HG02870 (cell line): ENCODE results near the gene PAX4.
A peak's percentile ranks its signal among the peaks of the same experiment; 100 is the strongest.

Source experiments
- ATAC-seq: cut with Tn5 transposase; IDR thresholded peaks from one replicate; pipeline ENCODE4 v1.9.1; 2021; ENCODE audit warnings: mild to moderate bottlenecking, moderate library complexity; ENCODE audit not compliant: unreplicated experiment

The PAX4 gene, protein sequence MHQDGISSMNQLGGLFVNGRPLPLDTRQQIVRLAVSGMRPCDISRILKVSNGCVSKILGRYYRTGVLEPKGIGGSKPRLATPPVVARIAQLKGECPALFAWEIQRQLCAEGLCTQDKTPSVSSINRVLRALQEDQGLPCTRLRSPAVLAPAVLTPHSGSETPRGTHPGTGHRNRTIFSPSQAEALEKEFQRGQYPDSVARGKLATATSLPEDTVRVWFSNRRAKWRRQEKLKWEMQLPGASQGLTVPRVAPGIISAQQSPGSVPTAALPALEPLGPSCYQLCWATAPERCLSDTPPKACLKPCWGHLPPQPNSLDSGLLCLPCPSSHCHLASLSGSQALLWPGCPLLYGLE

GRCh38 chr7:127618042-127618441 lies at the start of gene PAX4:
TSS of gene PAX4 (minus strand) at chr7:127618142. CDS start at chr7:127615928, 2,214 bp downstream.
- no peak for ATAC-seq

DNA sequence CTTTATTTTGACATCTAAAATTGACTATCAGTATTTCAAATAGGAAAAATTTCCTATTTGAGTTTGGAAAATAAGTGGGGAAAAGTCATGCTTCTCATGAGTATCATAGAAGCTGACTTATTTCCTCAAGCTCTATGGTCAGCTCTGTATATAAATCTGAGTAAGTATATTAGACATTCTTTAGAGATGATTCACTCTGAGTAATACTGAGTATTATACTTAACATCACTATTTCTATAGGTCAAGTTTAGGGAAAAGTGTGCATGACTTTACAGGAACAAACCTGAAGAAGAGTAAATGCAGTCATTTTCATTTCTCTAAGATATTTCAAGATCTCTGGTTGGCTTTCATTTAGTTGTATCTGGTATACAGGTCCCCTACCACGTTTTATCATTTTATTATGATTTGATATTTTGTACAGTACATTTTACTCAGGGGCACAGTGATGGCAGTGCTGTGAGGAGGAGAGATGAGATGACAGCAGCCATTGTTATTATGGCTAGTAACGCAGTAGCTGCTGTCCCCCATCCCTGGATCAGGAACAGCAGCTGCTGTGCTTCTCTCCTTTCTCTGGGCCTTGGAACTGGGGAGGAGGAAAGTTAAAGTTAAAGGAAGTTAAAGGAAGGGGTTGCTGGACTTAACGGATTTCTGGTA lies 49.2 kb upstream of the PAX4 start:
- peak; percentile 81 for ATAC-seq

- no peak for ATAC-seq
Observed at GRCh38 chr7:127666602-127667001, 48.7 kb upstream of the PAX4 start.

- ATAC-seq = no peak
Observed at GRCh38 chr7:127665922-127666321, 48.0 kb upstream of the PAX4 start.

- no peak for ATAC-seq
Observed at GRCh38 chr7:127658970-127659630, 41.2 kb upstream of the PAX4 start.

- no peak for ATAC-seq
Observed at GRCh38 chr7:127657500-127657899, 39.6 kb upstream of the PAX4 start.

DNA sequence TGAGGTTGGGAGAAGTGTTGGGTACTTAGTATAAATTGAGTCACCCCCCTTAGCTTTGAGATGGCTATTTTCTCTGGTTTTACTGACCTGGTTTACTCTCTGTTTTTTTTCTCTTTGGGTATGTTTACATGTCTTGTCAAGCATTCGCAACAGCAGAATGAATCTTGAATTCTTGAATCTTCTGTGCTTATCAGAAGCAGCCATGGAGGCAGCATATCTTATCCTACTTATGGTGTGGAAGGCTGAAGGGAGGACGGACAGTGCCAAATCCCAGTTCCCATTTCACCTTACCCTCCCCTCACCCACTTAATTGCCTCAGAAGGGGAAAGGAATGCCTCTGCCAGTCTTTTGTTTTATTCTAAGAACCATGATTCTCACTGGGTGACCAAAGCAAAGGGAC lies 37.8 kb upstream of the PAX4 start:
- ATAC-seq = no peak

- ATAC-seq = no peak
Observed at GRCh38 chr7:127654404-127655394, 36.8 kb upstream of the PAX4 start.

- ATAC-seq = no peak
Observed at GRCh38 chr7:127653396-127653795, 35.5 kb upstream of the PAX4 start.

DNA sequence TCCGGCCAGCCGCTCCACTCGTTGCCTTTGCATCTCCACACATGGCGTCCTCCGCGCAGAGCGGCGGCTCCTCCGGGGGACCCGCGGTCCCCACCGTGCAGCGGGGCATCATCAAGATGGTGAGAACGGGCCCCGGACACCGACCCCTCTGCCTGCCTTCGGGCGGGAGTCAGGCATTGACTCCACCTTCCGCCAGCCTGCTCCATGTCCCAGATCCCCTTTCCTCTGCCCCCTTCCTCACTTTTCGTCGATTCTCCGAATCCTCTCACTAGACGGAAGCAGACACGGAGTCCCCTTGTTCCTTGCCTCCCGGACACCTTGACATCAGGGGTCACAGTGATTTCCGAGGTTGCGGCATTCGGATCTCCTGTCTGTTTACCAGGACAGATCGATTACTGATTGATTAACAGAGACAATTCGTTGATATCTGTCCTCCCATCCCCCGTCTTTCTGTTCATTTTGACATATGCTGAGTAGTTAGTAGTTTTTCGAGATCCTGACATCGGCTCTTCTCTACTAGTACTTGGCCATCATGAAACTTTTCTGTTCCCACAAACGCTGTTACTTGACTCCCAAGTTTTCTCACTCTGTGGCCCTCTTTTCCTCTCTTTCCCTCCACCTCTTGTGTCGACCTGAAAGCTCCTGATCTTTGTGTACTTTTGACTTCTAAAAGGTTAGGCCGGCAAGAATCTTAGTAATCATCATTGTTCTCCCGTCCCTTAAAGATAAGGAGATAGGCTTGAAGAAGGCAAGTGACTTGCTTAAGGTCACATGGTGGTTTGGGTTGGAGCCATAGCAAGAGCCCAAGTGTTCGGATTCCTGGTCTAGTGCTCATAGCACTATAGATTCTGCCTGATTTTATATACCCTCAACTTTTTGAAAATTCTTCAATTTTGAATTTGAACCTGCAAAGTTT lies 34.6 kb upstream of the PAX4 start:
- peak; percentile 9 for ATAC-seq

DNA sequence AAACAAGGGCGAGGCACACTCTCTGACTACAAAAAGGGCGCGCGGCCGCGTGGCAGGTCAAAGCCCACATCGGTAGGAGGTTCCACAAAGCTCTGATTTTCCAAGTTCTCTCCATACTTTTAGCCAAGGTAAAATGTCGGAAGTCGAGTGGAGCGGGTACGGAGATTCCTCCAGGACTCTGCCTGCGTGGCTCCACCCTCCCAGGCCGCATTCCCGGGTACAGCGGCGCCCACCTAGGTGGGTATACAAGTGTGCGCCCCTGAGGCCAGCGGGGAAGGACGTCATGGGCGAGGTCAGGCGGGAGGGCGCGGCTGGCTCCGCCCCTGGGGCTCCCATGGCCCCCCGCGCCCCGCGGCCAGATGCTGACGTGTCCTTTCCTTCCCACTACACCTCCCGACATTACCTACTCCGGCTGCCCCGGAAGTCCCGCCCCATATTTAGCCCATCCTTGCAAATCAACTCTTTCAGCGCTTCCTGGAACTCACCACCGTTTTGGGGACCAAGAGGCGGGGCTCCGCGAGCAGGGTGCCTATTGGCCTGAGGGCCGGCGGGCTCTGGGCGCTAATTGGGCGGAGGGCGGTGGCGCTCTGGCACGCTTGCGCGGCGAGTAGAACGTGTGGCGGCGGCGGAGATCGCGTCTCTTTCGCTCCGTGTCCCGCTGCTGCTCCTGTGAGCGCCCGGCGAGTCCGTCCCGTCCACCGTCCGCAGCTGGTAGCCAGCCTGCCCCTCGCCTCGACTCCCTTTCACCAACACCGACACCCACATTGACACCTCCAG lies 33.8 kb upstream of the PAX4 start, which contains the start of gene SND1:
SND1 (plus strand) TSS at position 639 of the 777 bp plus-strand sequence. CDS start 180 bp downstream, outside the sequence.
- ATAC-seq = peak; percentile 93

DNA sequence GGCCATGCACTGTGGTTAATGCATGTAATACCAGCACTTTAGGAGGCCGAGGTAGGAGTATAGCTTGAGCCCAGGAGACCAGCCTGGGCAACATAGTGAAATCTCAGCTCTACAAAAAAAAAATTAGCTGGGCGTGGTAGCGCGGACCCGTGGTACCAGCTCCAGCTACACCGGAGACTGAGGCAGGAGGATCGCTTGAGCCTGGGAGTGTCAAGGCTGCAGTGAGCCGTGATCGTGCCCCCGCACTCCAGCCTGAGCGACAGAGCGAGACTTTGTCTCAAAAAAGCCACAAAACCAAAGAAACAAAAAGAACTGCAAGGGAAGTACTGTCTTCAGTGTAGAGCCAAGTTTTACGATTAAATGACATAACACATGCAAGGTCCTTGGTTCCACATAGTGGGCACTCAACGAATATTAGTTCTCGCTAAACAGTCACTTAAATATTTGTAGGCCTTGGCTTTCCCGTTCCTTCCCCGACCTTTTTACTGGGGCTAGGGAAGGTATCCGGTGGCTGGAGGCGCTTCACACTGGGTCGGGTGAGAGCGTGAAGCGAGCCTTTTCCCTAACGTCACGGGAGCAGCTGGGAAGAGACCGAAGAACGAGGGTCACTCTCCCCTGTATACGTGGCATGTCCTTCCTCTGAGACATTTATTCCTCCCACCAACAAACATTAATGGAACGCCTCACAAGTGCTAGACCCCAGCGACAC lies 33.1 kb upstream of the PAX4 start:
- no peak for ATAC-seq

DNA sequence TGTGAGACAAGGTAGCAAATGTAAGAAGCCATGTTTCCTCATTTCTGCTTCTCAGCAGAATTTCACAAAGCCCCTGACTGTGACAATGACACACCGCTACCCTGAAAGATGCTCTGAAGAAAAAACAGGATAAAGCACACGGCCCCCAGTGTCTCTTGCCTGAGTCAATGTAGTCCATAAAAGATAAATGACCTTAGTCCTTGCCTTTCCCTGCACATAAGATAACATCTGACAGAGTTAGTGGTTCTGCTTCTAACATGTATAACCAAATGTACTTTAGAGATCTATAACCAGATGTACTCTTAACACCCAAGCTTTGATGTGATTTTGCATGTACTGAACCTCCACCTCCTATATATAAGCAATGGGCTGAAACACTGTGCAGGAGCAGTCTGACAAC lies 31.0 kb upstream of the PAX4 start:
- no peak for ATAC-seq

DNA sequence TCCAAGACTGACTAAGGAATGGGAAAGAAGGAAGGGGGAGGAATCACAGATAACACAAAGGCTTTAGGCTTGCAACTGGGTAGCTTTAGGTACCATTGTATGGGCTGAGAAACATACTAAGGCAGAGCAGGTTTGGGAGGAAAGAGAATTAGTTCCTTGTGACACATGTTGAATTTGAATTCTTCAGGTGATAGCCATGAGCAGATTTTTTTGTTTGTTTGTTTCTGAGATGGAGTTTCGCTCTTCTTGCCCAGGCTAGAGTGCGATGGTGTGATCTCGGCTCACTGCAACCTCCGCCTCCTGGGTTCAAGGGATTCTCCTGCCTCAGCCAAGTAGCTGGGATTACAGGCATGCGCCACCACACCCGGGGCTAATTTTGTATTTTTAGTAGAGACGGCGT lies 29.7 kb upstream of the PAX4 start:
- no peak for ATAC-seq

- ATAC-seq = no peak
Observed at GRCh38 chr7:127644484-127644883, 26.5 kb upstream of the PAX4 start.

DNA sequence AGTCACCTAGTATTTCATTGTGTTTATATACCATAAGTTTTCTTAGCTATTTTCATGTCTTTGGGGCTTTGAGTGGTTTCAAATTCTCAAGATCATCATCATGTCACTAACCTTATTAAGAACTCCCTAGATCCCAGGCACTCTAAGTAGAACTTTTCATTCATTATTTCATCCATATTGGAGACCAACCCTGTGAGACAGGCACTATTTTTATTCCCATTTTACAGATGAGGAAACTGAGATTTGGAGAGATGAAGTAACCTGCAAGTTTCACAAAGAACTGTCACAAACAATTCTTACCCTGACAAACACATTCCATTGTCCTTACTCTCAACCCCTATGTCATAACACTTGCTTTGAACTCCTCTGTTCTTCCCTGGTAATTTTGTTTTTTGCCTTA lies 20.3 kb upstream of the PAX4 start:
- ATAC-seq = no peak

DNA sequence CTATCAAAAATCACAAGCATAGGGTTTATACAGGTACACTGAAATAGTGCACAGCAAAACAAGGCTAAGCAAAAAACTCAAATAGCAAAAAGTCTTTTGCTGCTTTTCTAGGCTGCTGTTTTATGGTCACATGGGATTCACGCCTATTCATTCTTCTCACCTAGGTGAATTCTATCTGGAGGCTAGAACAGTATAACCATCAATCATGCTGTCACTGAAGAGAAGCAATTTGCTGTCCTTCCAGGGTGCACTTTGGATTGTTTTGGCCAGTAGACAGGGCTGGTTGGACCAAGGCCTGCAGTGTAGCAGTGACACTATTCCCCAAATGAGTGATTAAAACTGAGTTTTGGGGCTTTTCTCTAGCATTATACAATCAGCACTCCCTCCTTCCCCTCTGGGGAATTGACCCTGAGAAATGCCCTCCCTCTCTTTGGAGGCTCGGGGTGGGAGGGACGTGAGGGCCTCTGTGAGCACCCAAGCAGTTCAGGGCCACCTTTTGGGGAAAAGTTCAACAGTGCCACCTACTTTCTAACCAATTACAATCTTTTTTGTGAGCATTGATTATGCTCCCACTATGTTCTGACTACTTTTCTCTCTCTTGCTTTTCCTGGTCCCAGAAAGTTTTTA lies 17.8 kb upstream of the PAX4 start:
- no peak for ATAC-seq
